Measurements from ENCODE around the gene MYH14.

MYH14 gene

GRCh38 chr19:50189331-50189730 is 14.1 kb upstream of the MYH14 start:
- TF ChIP-seq CTCF (IDR thresholded peaks at IDR 0.05; ENCODE audit: borderline replicate concordance, control extremely low read depth, extremely low read depth, insufficient read depth, missing control alignments), result no peak
- in situ Hi-C loops (cut with MboI; ENCODE audit: low sequenced_read_pairs, unreplicated experiment), result no loop called here

DNA sequence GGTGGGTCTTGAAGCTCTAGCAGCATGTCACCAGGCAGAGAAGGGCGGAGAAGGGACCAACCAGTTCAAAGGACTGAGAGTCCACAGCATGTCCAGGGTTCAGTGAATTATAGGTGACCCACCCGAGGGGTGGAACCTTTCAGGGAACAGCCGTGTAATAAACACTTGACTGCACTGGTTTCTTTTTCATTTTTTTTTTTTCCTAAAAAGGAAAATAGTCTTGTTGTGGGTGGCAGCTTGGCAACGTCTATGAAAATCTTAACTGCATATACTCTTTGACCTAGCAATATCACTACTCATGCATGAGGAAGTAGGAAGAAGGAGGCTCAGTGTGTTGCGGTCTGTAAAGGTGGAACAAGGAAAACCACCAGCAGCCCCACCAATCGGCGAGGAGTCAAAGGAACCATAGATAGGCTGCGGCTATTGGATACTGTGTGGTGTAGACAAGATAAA is 13.0 kb upstream of the MYH14 start:
- in situ Hi-C loops (cut with MboI; ENCODE audit: low sequenced_read_pairs, unreplicated experiment), result no loop called here
- no peak for TF ChIP-seq CTCF (IDR thresholded peaks at IDR 0.05; ENCODE audit: borderline replicate concordance, control extremely low read depth, extremely low read depth, insufficient read depth, missing control alignments)
- no peak for DNase-seq (ENCODE audit: low spot score)

More at GRCh38 chr19:50189331-50189730, 14.1 kb upstream of the MYH14 start:
- no peak for DNase-seq (ENCODE audit: low spot score)

DNA sequence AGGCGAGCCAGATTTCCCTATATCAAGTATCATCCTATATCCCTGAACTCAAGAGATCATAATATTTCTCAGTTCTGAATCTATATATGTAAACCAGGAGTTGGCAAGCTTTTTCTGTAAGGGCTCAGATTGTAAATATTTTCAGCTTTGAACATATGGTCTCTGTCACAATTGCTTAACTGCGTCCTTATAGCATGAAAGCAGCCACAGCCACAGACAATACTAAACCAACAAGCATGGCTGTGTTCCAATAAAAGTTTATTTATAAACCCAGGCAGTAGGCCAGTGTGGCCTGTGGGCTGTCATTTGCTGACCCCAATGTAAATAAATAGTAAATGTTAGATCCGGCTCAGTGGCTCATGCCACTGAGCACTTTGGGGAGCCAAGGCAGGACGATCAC is 12.2 kb upstream of the MYH14 start:
- DNase-seq (ENCODE audit: low spot score), result no peak
- no peak for TF ChIP-seq CTCF (IDR thresholded peaks at IDR 0.05; ENCODE audit: borderline replicate concordance, control extremely low read depth, extremely low read depth, insufficient read depth, missing control alignments)
- in situ Hi-C loops (cut with MboI; ENCODE audit: low sequenced_read_pairs, unreplicated experiment), result no loop called here

GRCh38 chr19:50192463-50193211 is 10.8 kb upstream of the MYH14 start:
- DNase-seq (ENCODE audit: low spot score), result no peak
- TF ChIP-seq CTCF (IDR thresholded peaks at IDR 0.05; ENCODE audit: borderline replicate concordance, control extremely low read depth, extremely low read depth, insufficient read depth, missing control alignments), result no peak
- in situ Hi-C loops (cut with MboI; ENCODE audit: low sequenced_read_pairs, unreplicated experiment), result no loop called here

GRCh38 chr19:50195224-50195623 is 8.2 kb upstream of the MYH14 start:
- in situ Hi-C loops (cut with MboI; ENCODE audit: low sequenced_read_pairs, unreplicated experiment), result no loop called here
- DNase-seq (ENCODE audit: low spot score), result no peak
- TF ChIP-seq CTCF (IDR thresholded peaks at IDR 0.05; ENCODE audit: borderline replicate concordance, control extremely low read depth, extremely low read depth, insufficient read depth, missing control alignments), result no peak

DNA sequence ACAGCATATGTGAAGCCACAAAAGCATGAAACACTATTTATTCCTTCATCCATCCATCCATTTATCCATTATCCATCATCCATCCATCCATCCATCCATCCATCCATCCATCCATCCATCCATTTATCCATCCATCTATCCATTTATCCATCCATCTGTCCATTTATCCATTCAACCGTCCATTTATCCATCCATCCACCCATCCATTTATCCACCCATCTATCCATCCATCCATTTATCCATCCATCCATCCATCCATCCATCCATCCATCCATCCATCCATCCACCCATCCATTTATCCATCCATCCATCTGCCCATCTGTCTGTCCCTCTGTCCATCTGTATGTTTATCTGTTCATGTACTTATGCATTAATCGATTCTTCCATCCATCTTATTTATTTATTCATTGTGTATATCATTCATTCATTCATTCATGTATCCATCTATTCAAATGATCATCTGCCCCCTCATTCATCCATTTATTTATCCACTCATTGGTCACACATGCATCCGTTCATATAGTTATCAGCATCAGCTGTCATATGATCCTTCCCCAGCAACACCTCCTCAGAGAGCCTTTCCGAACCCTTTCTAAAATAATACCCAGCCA is 7.0 kb upstream of the MYH14 start:
- no peak for DNase-seq (ENCODE audit: low spot score)
- in situ Hi-C loops (cut with MboI; ENCODE audit: low sequenced_read_pairs, unreplicated experiment), result no loop called here
- TF ChIP-seq CTCF (IDR thresholded peaks at IDR 0.05; ENCODE audit: borderline replicate concordance, control extremely low read depth, extremely low read depth, insufficient read depth, missing control alignments), result no peak

All from GM13976 (cell line).